ENCODE data around the gene FGFRL1.

The FGFRL1 gene

DNA sequence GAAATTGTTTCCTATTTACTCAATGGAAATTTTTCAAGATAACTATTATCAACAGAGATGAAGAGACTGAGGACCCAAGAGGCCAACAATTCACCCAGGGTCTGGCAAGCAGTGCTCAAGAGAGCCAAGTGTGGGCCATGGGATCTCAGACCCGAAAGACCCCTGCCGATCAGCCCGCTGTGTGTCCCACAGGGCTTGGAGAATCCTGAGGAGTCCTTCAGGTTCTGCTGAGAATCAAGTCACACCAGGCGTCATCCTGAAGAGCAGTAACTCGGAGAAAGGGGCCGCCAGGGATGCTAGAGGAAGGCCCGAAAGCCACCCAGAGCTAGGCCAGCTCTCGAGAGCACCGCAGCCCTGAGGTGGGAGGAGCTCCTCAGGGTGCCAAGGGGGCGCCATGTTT is 48.7 kb downstream of the FGFRL1 start:
- no peak overlapping the region for H3K4me2 ChIP-seq (ENCODE audit: low read length)
- no peak overlapping the region for H3K9ac ChIP-seq (ENCODE audit: low read length)
- H4K20me1 ChIP-seq (ENCODE audit: insufficient read depth, low read length): no peaks in the 10 kb centered on the region
- H3K4me1 ChIP-seq (ENCODE audit: low read length): 0 out of 2 replicates have a peak, but pooled peaks cover 3% of the 10 kb centered on the region
- no peaks in the 10 kb centered on the region for H3K79me2 ChIP-seq (ENCODE audit: low read length)
- no peak overlapping the region for H3K4me3 ChIP-seq (ENCODE audit: low read length)
- no peaks in the 10 kb centered on the region for H3K36me3 ChIP-seq (replicated peaks; ENCODE audit: low read depth, low read length)
- TF ChIP-seq, protein P1, sequence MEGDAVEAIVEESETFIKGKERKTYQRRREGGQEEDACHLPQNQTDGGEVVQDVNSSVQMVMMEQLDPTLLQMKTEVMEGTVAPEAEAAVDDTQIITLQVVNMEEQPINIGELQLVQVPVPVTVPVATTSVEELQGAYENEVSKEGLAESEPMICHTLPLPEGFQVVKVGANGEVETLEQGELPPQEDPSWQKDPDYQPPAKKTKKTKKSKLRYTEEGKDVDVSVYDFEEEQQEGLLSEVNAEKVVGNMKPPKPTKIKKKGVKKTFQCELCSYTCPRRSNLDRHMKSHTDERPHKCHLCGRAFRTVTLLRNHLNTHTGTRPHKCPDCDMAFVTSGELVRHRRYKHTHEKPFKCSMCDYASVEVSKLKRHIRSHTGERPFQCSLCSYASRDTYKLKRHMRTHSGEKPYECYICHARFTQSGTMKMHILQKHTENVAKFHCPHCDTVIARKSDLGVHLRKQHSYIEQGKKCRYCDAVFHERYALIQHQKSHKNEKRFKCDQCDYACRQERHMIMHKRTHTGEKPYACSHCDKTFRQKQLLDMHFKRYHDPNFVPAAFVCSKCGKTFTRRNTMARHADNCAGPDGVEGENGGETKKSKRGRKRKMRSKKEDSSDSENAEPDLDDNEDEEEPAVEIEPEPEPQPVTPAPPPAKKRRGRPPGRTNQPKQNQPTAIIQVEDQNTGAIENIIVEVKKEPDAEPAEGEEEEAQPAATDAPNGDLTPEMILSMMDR (IDR thresholded peaks at IDR 0.05; ENCODE audit: low read depth, low read length): no peak
- no peak for TF ChIP-seq EZH2phosphoT487 (IDR thresholded peaks at IDR 0.05; ENCODE audit: low read depth)
- H3K9me3 ChIP-seq (ENCODE audit: insufficient read depth, low read length): no peaks in the 10 kb centered on the region
- peaks cover 27% of the 10 kb centered on the region for H3K27me3 ChIP-seq (ENCODE audit: low read depth, low read length)
- H3K27ac ChIP-seq (ENCODE audit: low read length): no peak overlapping the region
- no peak overlapping the region for H2AFZ ChIP-seq (ENCODE audit: low read depth, low read length)

DNA sequence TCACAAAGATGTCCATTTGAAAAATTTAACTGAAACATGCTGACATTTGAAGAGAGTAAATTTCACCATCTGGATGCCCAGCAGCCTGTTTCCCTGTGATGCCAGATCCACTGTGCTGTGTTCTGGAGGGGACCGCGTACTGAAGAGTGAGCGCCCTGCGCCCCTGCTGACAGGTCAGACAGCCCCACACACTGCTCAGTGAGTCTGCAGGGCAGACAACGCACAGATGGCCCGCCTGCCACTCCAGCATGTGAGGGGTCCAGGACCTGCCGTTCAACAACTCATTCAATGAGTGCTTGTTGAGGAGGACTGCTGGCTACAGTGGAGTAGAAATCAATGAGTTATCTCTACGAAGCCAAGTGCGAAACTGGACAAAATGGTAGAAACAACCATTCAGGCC is 49.2 kb downstream of the FGFRL1 start:
- TF ChIP-seq, protein P1 (IDR thresholded peaks at IDR 0.05; ENCODE audit: low read depth, low read length): no peak
- TF ChIP-seq EZH2phosphoT487 (IDR thresholded peaks at IDR 0.05; ENCODE audit: low read depth): no peak
- no peak overlapping the region for H3K4me2 ChIP-seq (ENCODE audit: low read length)
- peaks cover 27% of the 10 kb centered on the region for H3K27me3 ChIP-seq (ENCODE audit: low read depth, low read length)
- H3K4me3 ChIP-seq (ENCODE audit: low read length): no peak overlapping the region
- no peaks in the 10 kb centered on the region for H3K79me2 ChIP-seq (ENCODE audit: low read length)
- H2AFZ ChIP-seq (ENCODE audit: low read depth, low read length): no peak overlapping the region
- no peaks in the 10 kb centered on the region for H3K36me3 ChIP-seq (replicated peaks; ENCODE audit: low read depth, low read length)
- H3K4me1 ChIP-seq (ENCODE audit: low read length): 0 out of 2 replicates have a peak, but pooled peaks cover 3% of the 10 kb centered on the region
- H3K9ac ChIP-seq (ENCODE audit: low read length): no peak overlapping the region
- H3K9me3 ChIP-seq (ENCODE audit: insufficient read depth, low read length): no peaks in the 10 kb centered on the region
- H3K27ac ChIP-seq (ENCODE audit: low read length): no peak overlapping the region
- H4K20me1 ChIP-seq (ENCODE audit: insufficient read depth, low read length): no peaks in the 10 kb centered on the region

DNA sequence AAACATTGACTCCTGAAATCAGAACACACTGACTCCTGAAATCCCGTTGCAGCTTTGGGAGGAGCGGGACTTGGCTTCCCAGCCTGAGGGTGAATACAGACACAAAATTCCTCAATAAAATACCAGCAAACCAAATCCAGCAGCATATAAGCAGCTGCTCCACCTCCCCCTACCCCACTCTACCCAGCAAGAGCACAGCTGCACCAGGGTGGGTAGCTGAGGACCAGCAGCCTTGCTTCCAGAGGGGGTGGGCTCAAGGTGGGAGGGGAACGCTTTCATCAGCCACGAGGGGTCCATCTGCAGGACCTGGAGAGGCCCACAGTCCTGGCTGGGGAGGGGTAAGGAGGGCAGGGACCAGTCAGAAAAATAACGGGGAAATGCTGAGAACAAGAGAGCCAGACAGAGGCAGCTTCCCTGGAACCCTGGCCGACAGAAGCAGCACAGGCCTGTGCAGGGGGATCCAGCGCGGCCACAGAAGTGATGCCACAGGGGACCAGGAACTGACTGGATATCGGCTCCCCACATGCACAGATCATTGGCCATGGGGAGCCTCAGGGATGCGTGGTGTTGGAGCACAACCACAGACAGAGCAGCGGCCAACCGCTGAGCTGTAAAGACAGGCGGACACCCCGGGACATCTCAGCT is 49.8 kb downstream of the FGFRL1 start:
- H3K27me3 ChIP-seq (ENCODE audit: low read depth, low read length): peaks cover 27% of the 10 kb centered on the region
- 0 out of 2 replicates have a peak, but pooled peaks cover 1% of the 10 kb centered on the region for H3K4me1 ChIP-seq (ENCODE audit: low read length)
- no peak overlapping the region for H3K9ac ChIP-seq (ENCODE audit: low read length)
- no peak overlapping the region for H2AFZ ChIP-seq (ENCODE audit: low read depth, low read length)
- no peak overlapping the region for H3K4me2 ChIP-seq (ENCODE audit: low read length)
- no peak overlapping the region for H3K27ac ChIP-seq (ENCODE audit: low read length)
- H3K9me3 ChIP-seq (ENCODE audit: insufficient read depth, low read length): no peaks in the 10 kb centered on the region
- TF ChIP-seq, protein P1 (IDR thresholded peaks at IDR 0.05; ENCODE audit: low read depth, low read length): no peak
- H3K4me3 ChIP-seq (ENCODE audit: low read length): no peak overlapping the region
- H3K36me3 ChIP-seq (replicated peaks; ENCODE audit: low read depth, low read length): no peaks in the 10 kb centered on the region
- H3K79me2 ChIP-seq (ENCODE audit: low read length): no peaks in the 10 kb centered on the region
- no peaks in the 10 kb centered on the region for H4K20me1 ChIP-seq (ENCODE audit: insufficient read depth, low read length)

DNA sequence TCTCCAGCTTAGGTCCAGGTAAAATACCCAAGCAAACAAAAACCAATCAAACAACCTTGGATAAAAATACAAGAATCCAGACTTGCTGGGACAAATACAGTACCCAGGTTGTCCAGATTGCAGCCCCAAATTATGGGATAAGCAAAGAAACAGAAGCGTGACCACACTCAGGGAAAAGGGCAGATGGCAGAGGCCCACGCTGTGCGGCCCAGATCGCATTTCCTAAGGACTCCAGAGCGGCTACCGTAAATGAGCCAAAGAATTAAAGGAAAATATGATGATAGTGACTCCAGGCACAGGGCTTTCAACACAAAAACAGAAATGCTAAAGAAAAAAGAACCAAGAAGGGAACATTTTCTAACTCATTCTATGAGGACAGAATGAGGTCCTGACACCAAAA is 50.3 kb downstream of the FGFRL1 start:
- H4K20me1 ChIP-seq (ENCODE audit: insufficient read depth, low read length): no peaks in the 10 kb centered on the region
- no peaks in the 10 kb centered on the region for H3K4me1 ChIP-seq (ENCODE audit: low read length)
- no peak overlapping the region for H2AFZ ChIP-seq (ENCODE audit: low read depth, low read length)
- H3K4me3 ChIP-seq (ENCODE audit: low read length): no peak overlapping the region
- H3K27ac ChIP-seq (ENCODE audit: low read length): no peak overlapping the region
- H3K9me3 ChIP-seq (ENCODE audit: insufficient read depth, low read length): no peaks in the 10 kb centered on the region
- no peak overlapping the region for H3K9ac ChIP-seq (ENCODE audit: low read length)
- no peak overlapping the region for H3K4me2 ChIP-seq (ENCODE audit: low read length)
- H3K27me3 ChIP-seq (ENCODE audit: low read depth, low read length): peaks cover 27% of the 10 kb centered on the region
- H3K79me2 ChIP-seq (ENCODE audit: low read length): no peaks in the 10 kb centered on the region
- no peaks in the 10 kb centered on the region for H3K36me3 ChIP-seq (replicated peaks; ENCODE audit: low read depth, low read length)
- TF ChIP-seq, protein P1 (IDR thresholded peaks at IDR 0.05; ENCODE audit: low read depth, low read length): no peak
- TF ChIP-seq EZH2phosphoT487 (IDR thresholded peaks at IDR 0.05; ENCODE audit: low read depth): no peak
